GM18868 (cell line): Measurements from ENCODE around the gene SLC25A36.

ENCODE experiments used
- ATAC-seq: cut with Tn5 transposase; IDR thresholded peaks from one replicate; pipeline ENCODE4 v1.9.1; 2021; ENCODE audit warnings: mild to moderate bottlenecking, moderate library complexity; ENCODE audit not compliant: unreplicated experiment

Gene SLC25A36

GRCh38 chr3:140941434-140942220 lies at the start of gene SLC25A36:
SLC25A36 (plus strand) TSS chr3:140941836; CDS start chr3:140942055, 219 bp downstream.
- peak; percentile 95 for ATAC-seq

- ATAC-seq: no peak
These were observed 44.6 kb upstream of the SLC25A36 start for GRCh38 chr3:140896997-140897396.

- ATAC-seq: peak; percentile 63
These were observed 43.1 kb upstream of the SLC25A36 start for GRCh38 chr3:140898340-140899180.

- no peak for ATAC-seq
These were observed 42.3 kb upstream of the SLC25A36 start for GRCh38 chr3:140899363-140899762.

- ATAC-seq: no peak
These were observed 38.8 kb upstream of the SLC25A36 start for GRCh38 chr3:140902791-140903190.

- no peak for ATAC-seq
These were observed 38.4 kb upstream of the SLC25A36 start for GRCh38 chr3:140903196-140903595.

GRCh38 chr3:140904521-140904920 lies 37.1 kb upstream of the SLC25A36 start:
- ATAC-seq: no peak

- no peak for ATAC-seq
These were observed 36.1 kb upstream of the SLC25A36 start for GRCh38 chr3:140905559-140905958.

- ATAC-seq: peak; percentile 65
These were observed 34.9 kb upstream of the SLC25A36 start for GRCh38 chr3:140906785-140907184.

GRCh38 chr3:140910860-140911259 lies 30.8 kb upstream of the SLC25A36 start:
- no peak for ATAC-seq

GRCh38 chr3:140911822-140912221 lies 29.8 kb upstream of the SLC25A36 start:
- no peak for ATAC-seq

GRCh38 chr3:140913728-140914127 lies 27.9 kb upstream of the SLC25A36 start:
- ATAC-seq: no peak

GRCh38 chr3:140914384-140914945 lies 27.2 kb upstream of the SLC25A36 start:
- no peak for ATAC-seq

GRCh38 chr3:140916603-140917002 lies 25.0 kb upstream of the SLC25A36 start:
- no peak for ATAC-seq

- no peak for ATAC-seq
These were observed 23.9 kb upstream of the SLC25A36 start for GRCh38 chr3:140917772-140918171.

- no peak for ATAC-seq
These were observed 21.6 kb upstream of the SLC25A36 start for GRCh38 chr3:140920029-140920428.

GRCh38 chr3:140922634-140923033 lies 19.0 kb upstream of the SLC25A36 start:
- peak; percentile 69 for ATAC-seq

- ATAC-seq: no peak
These were observed 17.4 kb upstream of the SLC25A36 start for GRCh38 chr3:140924097-140924873.

- no peak for ATAC-seq
These were observed 14.2 kb upstream of the SLC25A36 start for GRCh38 chr3:140927279-140928069.

- ATAC-seq: no peak
These were observed 12.2 kb upstream of the SLC25A36 start for GRCh38 chr3:140929446-140929845.
